ENCODE measurements around the gene RAB44. TPM values are rescaled to one million over a fixed set of nuclear protein-coding genes. Genes with fewer than 3 reads are reported as not detected.

RAB44 gene
- total and polyA plus RNA-seq, 2 of the 4 experiments (the other 2 are of a cell fraction) = 0.03 TPM; not detected in 1

DNA sequence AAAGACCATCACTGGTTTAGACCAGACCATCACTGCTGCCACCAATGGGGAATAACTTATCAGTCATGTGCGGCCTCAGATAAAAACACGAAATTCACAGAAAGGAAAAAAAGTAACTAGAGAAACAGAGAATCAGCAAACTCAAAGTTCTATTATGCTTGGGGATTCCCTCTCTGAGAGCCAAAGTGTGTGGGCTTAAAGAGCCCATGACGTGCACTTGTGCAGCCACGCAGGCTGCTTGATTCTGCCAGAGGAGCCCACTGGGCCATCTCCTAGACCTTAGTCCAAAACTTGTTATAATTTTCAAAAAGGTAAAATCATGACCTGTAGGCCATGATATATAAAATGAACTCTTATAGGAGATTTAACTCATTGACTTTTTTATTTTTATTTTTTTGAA is 15.2 kb downstream of the RAB44 start:
- ChIA-PET POLR2A (ENCODE audit: unreplicated experiment) (no interaction called here), CTCF (no interaction called here)
- Histone ChIP-seq H2BK15ac (ENCODE audit: low read depth, low read length) (no peak overlapping the region), H3K36me3 (ENCODE audit: control insufficient read depth, insufficient read depth, low read length) (no peaks in the 10 kb centered on the region), H3K27me3 (ENCODE audit: control insufficient read depth, insufficient read depth, low read length) (peaks cover 32% of the 10 kb centered on the region), H4K20me1 (ENCODE audit: insufficient read depth, low read length) (no peaks in the 10 kb centered on the region), H3K9me3 (ENCODE audit: control insufficient read depth, insufficient read depth, low read length) (no peaks in the 10 kb centered on the region), H4K8ac (ENCODE audit: low read depth in 2 of 2, low read length in 2 of 2) (no peak overlapping the region), H3K4me1 (ENCODE audit: control insufficient read depth, insufficient read depth, low read length) (no peaks in the 10 kb centered on the region), H3K9me1 (ENCODE audit: insufficient read depth, low read length) (no peaks in the 10 kb centered on the region), H3K9ac (ENCODE audit: low read depth, low read length) (no peak overlapping the region), H2AK9ac (replicated peaks; ENCODE audit: low read depth, low read length, poor library complexity) (no peak overlapping the region), H2AK5ac (ENCODE audit: low read depth, low read length) (no peak overlapping the region), H3K23ac (ENCODE audit: low read depth, low read length) (no peak overlapping the region), H2AFZ (replicated peaks; ENCODE audit: low read length, poor library complexity) (no peak overlapping the region), H2BK5ac (ENCODE audit: low read depth, low read length, poor library complexity, severe bottlenecking) (no peak overlapping the region), H4K5ac (ENCODE audit: low read depth, low read length) (no peak overlapping the region), H4K91ac (ENCODE audit: insufficient read depth, low read depth, low read length) (no peak overlapping the region), H3K56ac (ENCODE audit: extremely low read depth, insufficient read depth, low read length) (no peak overlapping the region), H3K4me3 (ENCODE audit: insufficient read depth, low read depth, low read length) (no peak overlapping the region), H3K4ac (ENCODE audit: low read depth, low read length) (no peak overlapping the region), H3K79me1 (ENCODE audit: low read depth in 1 of 2, low read length in 2 of 2) (no peaks in the 10 kb centered on the region), H3K4me2 (ENCODE audit: low read depth, low read length) (no peak overlapping the region), H3K27ac (ENCODE audit: insufficient read depth, low read length) (no peak overlapping the region), H3K18ac (ENCODE audit: low read depth, low read length) (no peak overlapping the region), H2BK20ac (ENCODE audit: low read depth, low read length) (no peak overlapping the region), H2BK120ac (ENCODE audit: low read depth, low read length) (no peak overlapping the region), H3K14ac (replicated peaks; ENCODE audit: low read depth, low read length) (no peak overlapping the region)
- BruUV-seq (replicated peaks) = no TSS peak
- in situ Hi-C loops (cut with MboI; ENCODE audit: low sequenced_read_pairs) = no loop called here
- DNase-seq = no peak
- no peak for TF ChIP-seq SMC3 (IDR thresholded peaks at IDR 0.05; ENCODE audit: low read depth, low read length)
- TF ChIP-seq MAZ (IDR thresholded peaks at IDR 0.05; ENCODE audit: borderline replicate concordance, low read depth, low read length) = no peak
- TF ChIP-seq NFE2L2 (IDR thresholded peaks at IDR 0.05; ENCODE audit: low read depth, low read length) = no peak
- TF ChIP-seq, protein P1, sequence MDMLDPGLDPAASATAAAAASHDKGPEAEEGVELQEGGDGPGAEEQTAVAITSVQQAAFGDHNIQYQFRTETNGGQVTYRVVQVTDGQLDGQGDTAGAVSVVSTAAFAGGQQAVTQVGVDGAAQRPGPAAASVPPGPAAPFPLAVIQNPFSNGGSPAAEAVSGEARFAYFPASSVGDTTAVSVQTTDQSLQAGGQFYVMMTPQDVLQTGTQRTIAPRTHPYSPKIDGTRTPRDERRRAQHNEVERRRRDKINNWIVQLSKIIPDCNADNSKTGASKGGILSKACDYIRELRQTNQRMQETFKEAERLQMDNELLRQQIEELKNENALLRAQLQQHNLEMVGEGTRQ (IDR thresholded peaks at IDR 0.05; ENCODE audit: low read depth, low read length) = no peak
- TF ChIP-seq RCOR1 (IDR thresholded peaks at IDR 0.05; ENCODE audit: insufficient replicate concordance, low read length) = no peak
- TF ChIP-seq, protein P2, sequence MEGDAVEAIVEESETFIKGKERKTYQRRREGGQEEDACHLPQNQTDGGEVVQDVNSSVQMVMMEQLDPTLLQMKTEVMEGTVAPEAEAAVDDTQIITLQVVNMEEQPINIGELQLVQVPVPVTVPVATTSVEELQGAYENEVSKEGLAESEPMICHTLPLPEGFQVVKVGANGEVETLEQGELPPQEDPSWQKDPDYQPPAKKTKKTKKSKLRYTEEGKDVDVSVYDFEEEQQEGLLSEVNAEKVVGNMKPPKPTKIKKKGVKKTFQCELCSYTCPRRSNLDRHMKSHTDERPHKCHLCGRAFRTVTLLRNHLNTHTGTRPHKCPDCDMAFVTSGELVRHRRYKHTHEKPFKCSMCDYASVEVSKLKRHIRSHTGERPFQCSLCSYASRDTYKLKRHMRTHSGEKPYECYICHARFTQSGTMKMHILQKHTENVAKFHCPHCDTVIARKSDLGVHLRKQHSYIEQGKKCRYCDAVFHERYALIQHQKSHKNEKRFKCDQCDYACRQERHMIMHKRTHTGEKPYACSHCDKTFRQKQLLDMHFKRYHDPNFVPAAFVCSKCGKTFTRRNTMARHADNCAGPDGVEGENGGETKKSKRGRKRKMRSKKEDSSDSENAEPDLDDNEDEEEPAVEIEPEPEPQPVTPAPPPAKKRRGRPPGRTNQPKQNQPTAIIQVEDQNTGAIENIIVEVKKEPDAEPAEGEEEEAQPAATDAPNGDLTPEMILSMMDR (conservative IDR thresholded peaks at IDR 0.05; ENCODE audit: low read depth, low read length) = no peak
- TF ChIP-seq CEBPB (IDR thresholded peaks at IDR 0.05; ENCODE audit: low read depth, low read length) = no peak
- TF ChIP-seq CHD1 (IDR thresholded peaks at IDR 0.05; ENCODE audit: low read depth, low read length) = no peak
- no peak for TF ChIP-seq BHLHE40 (IDR thresholded peaks at IDR 0.05; ENCODE audit: low read depth, low read length)
- TF ChIP-seq MAFK (IDR thresholded peaks at IDR 0.05; ENCODE audit: low read depth, low read length) = no peak
- no peak for TF ChIP-seq POLR2A (IDR thresholded peaks at IDR 0.05; ENCODE audit: low read depth, low read length)
- no peak for TF ChIP-seq RFX5 (IDR thresholded peaks at IDR 0.05; ENCODE audit: low read depth, low read length)
- TF ChIP-seq, protein P3, sequence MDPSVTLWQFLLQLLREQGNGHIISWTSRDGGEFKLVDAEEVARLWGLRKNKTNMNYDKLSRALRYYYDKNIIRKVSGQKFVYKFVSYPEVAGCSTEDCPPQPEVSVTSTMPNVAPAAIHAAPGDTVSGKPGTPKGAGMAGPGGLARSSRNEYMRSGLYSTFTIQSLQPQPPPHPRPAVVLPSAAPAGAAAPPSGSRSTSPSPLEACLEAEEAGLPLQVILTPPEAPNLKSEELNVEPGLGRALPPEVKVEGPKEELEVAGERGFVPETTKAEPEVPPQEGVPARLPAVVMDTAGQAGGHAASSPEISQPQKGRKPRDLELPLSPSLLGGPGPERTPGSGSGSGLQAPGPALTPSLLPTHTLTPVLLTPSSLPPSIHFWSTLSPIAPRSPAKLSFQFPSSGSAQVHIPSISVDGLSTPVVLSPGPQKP (IDR thresholded peaks at IDR 0.05; ENCODE audit: borderline replicate concordance, low read depth, low read length) = no peak
- no peak for TF ChIP-seq MXI1 (IDR thresholded peaks at IDR 0.05; ENCODE audit: borderline replicate concordance, low read depth, low read length)
- no peak for TF ChIP-seq RAD21 (IDR thresholded peaks at IDR 0.05; ENCODE audit: low read length)
- ATAC-seq (ENCODE audit: low read depth) = no peak
- intact Hi-C loops (cut with micrococcal nuclease) = no loop called here
- no CpG with 5 or more reads among the region's 4 CpGs for WGBS, 2 experiments (ENCODE audit: extremely low coverage in 2 of 2, insufficient read length in 1 of 2)
- dilution Hi-C loops (cut with HindIII; ENCODE audit: low sequenced_read_pairs, unreplicated experiment) = no loop called here

Measured in IMR-90 (cell line).